Aorta (tissue), 5 donors: ENCODE measurements around the gene TRIM54. TPM values are rescaled to one million over a fixed set of nuclear protein-coding genes. Genes with fewer than 3 reads are reported as not detected.

Experiments used
- ATAC-seq: fragments of 200-7000 bp; cut with Tn5 transposase; one replicate; pipeline ENCODE4 v1.9.1; 2022; ENCODE audit warnings: moderate library complexity; ENCODE audit not compliant: low FRiP score
- DNase-seq, 2 donors: peaks; one replicate each; pipeline ENCODE4 v3.0.0-alpha.2; 2020
- H3K27ac ChIP-seq, 2 donors: one replicate each; pipeline ENCODE4 v1.5.1; 2013; ENCODE audit warnings: low read length in 2 of 2, mild to moderate bottlenecking in 2 of 2, moderate library complexity in 2 of 2, control low read depth in 1 of 2, inconsistent platforms in 1 of 2, low read depth in 1 of 2
- H3K27me3 ChIP-seq, 2 donors: one replicate each; pipeline ENCODE4 v1.6.1; 2013; ENCODE audit warnings: control low read depth in 1 of 2, low read length in 1 of 2, mild to moderate bottlenecking in 1 of 2, moderate library complexity in 1 of 2; ENCODE audit not compliant: insufficient read depth in 2 of 2, control insufficient read depth in 1 of 2
- H3K36me3 ChIP-seq, 2 donors: one replicate each; pipeline ENCODE4 v1.6.1; 2013; ENCODE audit warnings: control low read depth in 1 of 2, low read length in 1 of 2, mild to moderate bottlenecking in 1 of 2; ENCODE audit not compliant: insufficient read depth in 2 of 2, control insufficient read depth in 1 of 2
- H3K4me1 ChIP-seq, 2 donors: one replicate each; pipeline ENCODE4 v1.6.1; 2013; ENCODE audit warnings: low read length in 2 of 2, control low read depth in 1 of 2, mild to moderate bottlenecking in 1 of 2, moderate library complexity in 1 of 2; ENCODE audit not compliant: insufficient read depth in 2 of 2, control insufficient read depth in 1 of 2
- H3K4me3 ChIP-seq, 2 donors: one replicate each; pipeline ENCODE4 v1.5.1; 2013; ENCODE audit warnings: low read length in 2 of 2, control low read depth in 1 of 2, mild to moderate bottlenecking in 1 of 2
- H3K9me3 ChIP-seq: one replicate; pipeline ENCODE4 v1.6.1; 2013; ENCODE audit warnings: mild to moderate bottlenecking, low read length; ENCODE audit not compliant: control insufficient read depth
- WGBS, 2 donors: extraction: QIAGEN DNeasy Blood & Tissue Kit; methylation state at CpG; one replicate each; pipeline ENCODE4 v1.1.7; 2013; 5-methylcytosine and 5-hydroxymethylcytosine counted together
- intact Hi-C, 2 donors: fragments of 100-400 bp; cut with DNase I; formaldehyde crosslinking; loops; one replicate each; pipeline versions ENCODE4 v1.14.2 to v1.15.0; 2022
- polyA plus RNA-seq, 2 donors: library from polyadenylated mRNA; stranded (reverse); fragments of 200-250 nt; gene quantifications; one replicate each; pipeline ENCODE4 v1.2.3, GENCODE V29; 2013
- total RNA-seq, 2 donors: library from RNA; stranded (reverse); fragmentation: NEBNext Ultra II Directional; extraction: Animal tissue kit (Norgen Biotek cat#: 25700); gene quantifications; one replicate each; pipeline ENCODE4 v1.2.1, GENCODE V29; 2021
- donor health status: healthy with polysubstance abuse.
- donor health status: Bipolar disorder and iron deficiency.
- donor health status: DM: no; HTN: no; CAD: no.
- donor health status: DM: no; HTN: no; CAD: no.
- donor health status: DM: yes; HTN: yes; CAD: no.

TRIM54 gene
- total and polyA plus RNA-seq, 4 donors = 0.18 to 5.0 (median 0.88) TPM

- H3K4me3 ChIP-seq = peak overlapping the region; percentile 46 to 67
- peak in 1 of 2 donors; percentile 52 for DNase-seq
- 3 to 4% methylated on average over 8 to 10 of the region's 10 CpGs for WGBS, 2 donors
- no peaks in the 10 kb centered on the region for H3K27me3 ChIP-seq
- peaks cover 0 to 6% of the 10 kb centered on the region in 2 donors for H3K36me3 ChIP-seq
- peak overlapping the region in 1 of 2 donors; percentile 24 for H3K27ac ChIP-seq
- peaks cover 0 to 7% of the 10 kb centered on the region in 2 donors for H3K4me1 ChIP-seq
- no peaks in the 10 kb centered on the region for H3K9me3 ChIP-seq
- intact Hi-C loops = no loop called here
- ATAC-seq = peak; percentile 3
Measured at GRCh38 chr2:27322301-27322765, 40.1 kb downstream of the TRIM54 start.

GRCh38 chr2:27322766-27323595 is 40.8 kb downstream of the TRIM54 start, which contains the start of gene MPV17:
MPV17 (minus strand) TSS chr2:27323097; CDS start chr2:27322517, 580 bp downstream.
- H3K27me3 ChIP-seq = no peaks in the 10 kb centered on the region
- H3K9me3 ChIP-seq = no peaks in the 10 kb centered on the region
- peak; percentile 95 to 96 for DNase-seq
- peak within 1 kb of the TSS in 1 of 2 donors; percentile 84 for H3K27ac ChIP-seq
- peak within 1 kb of the TSS; percentile 46 to 89 for H3K4me3 ChIP-seq
- peaks cover 0 to 6% of the 10 kb centered on the region in 2 donors for H3K36me3 ChIP-seq
- ATAC-seq = peak; percentile 96
- intact Hi-C loops = no loop called here
- H3K4me1 ChIP-seq = peaks cover 0 to 7% of the 10 kb centered on the region in 2 donors
- 0% methylated on average over 39 of the region's 39 CpGs for WGBS, 2 donors

- ATAC-seq = no peak
- Histone ChIP-seq H3K4me1 (peaks cover 0 to 7% of the 10 kb centered on the region in 2 donors), H3K4me3 (peak overlapping the region; percentile 46 to 89), H3K9me3 (no peaks in the 10 kb centered on the region), H3K36me3 (peaks cover 4 to 8% of the 10 kb centered on the region in 2 donors), H3K27me3 (no peaks in the 10 kb centered on the region), H3K27ac (peak overlapping the region in 1 of 2 donors; percentile 84)
- WGBS, 2 donors = 11 to 13% methylated on average over 5 of the region's 5 CpGs
- DNase-seq = no peak
- intact Hi-C loops = no loop called here
Measured at GRCh38 chr2:27323596-27324285, 41.5 kb downstream of the TRIM54 start.

GRCh38 chr2:27324720-27325119 is 42.5 kb downstream of the TRIM54 start:
- H3K36me3 ChIP-seq = peaks cover 4 to 13% of the 10 kb centered on the region in 2 donors
- DNase-seq (no peak), ATAC-seq (no peak)
- H3K27ac ChIP-seq = no peak overlapping the region
- no peaks in the 10 kb centered on the region for H3K27me3 ChIP-seq
- H3K4me3 ChIP-seq = no peak overlapping the region
- no peaks in the 10 kb centered on the region for H3K9me3 ChIP-seq
- 89 to 93% methylated on average over 5 of the region's 5 CpGs for WGBS, 2 donors
- H3K4me1 ChIP-seq = peaks cover 0 to 7% of the 10 kb centered on the region in 2 donors
- intact Hi-C loops = no loop called here

- H3K36me3 ChIP-seq = peaks cover 9 to 15% of the 10 kb centered on the region in 2 donors
Measured at GRCh38 chr2:27335311-27335710, 53.1 kb downstream of the TRIM54 start.

GRCh38 chr2:27336173-27336572 is 53.9 kb downstream of the TRIM54 start:
- H3K9me3 ChIP-seq = no peaks in the 10 kb centered on the region
- no peaks in the 10 kb centered on the region for H3K4me1 ChIP-seq
- H3K36me3 ChIP-seq = peaks cover 9 to 15% of the 10 kb centered on the region in 2 donors
- no peak overlapping the region for H3K4me3 ChIP-seq
- WGBS, 2 donors = 93 to 94% methylated on average over 7 of the region's 7 CpGs
- intact Hi-C loops = no loop called here
- H3K27ac ChIP-seq = no peak overlapping the region
- H3K27me3 ChIP-seq = no peaks in the 10 kb centered on the region
- ATAC-seq = no peak
- no peak for DNase-seq

More at GRCh38 chr2:27335311-27335710, 53.1 kb downstream of the TRIM54 start:
- Histone ChIP-seq H3K4me1 (no peaks in the 10 kb centered on the region), H3K9me3 (no peaks in the 10 kb centered on the region), H3K27me3 (no peaks in the 10 kb centered on the region), H3K4me3 (no peak overlapping the region), H3K27ac (no peak overlapping the region)
- DNase-seq (no peak), ATAC-seq (no peak)
- WGBS, 2 donors = 90 to 93% methylated on average over 3 of the region's 3 CpGs
- intact Hi-C loops = no loop called here

- H3K4me1 ChIP-seq = no peaks in the 10 kb centered on the region
- ATAC-seq (no peak), DNase-seq (no peak)
- H3K36me3 ChIP-seq = no peaks in the 10 kb centered on the region
- H3K27me3 ChIP-seq = no peaks in the 10 kb centered on the region
- WGBS, 2 donors = 89 to 94% methylated on average over 2 of the region's 2 CpGs
- no peak overlapping the region for H3K4me3 ChIP-seq
- no peak overlapping the region for H3K27ac ChIP-seq
- H3K9me3 ChIP-seq = no peaks in the 10 kb centered on the region
- intact Hi-C loops = no loop called here
Measured at GRCh38 chr2:27347641-27348040, 65.4 kb downstream of the TRIM54 start.

GRCh38 chr2:27350106-27350693 is 68.0 kb downstream of the TRIM54 start:
- 76 to 79% methylated on average over 7 of the region's 7 CpGs for WGBS, 2 donors
- Histone ChIP-seq H3K4me3 (no peak overlapping the region), H3K27ac (no peak overlapping the region), H3K27me3 (no peaks in the 10 kb centered on the region), H3K4me1 (no peaks in the 10 kb centered on the region), H3K36me3 (no peaks in the 10 kb centered on the region), H3K9me3 (no peaks in the 10 kb centered on the region)
- no peak for DNase-seq
- ATAC-seq = no peak
- intact Hi-C loops = no loop called here
